ENCODE measurements around the gene GPR89A. TPM values are rescaled to one million over a fixed set of nuclear protein-coding genes. Genes with fewer than 3 reads are reported as not detected.
A peak's percentile ranks its signal among the peaks of the same experiment; 100 is the strongest.
"Not testable (repeated sequence)": the region's sequence is repeated elsewhere in the genome, so short reads cannot be mapped to it uniquely, and the experiment has no call there.

The GPR89A gene
- polyA plus RNA-seq, 4 donors, result 31.9 to 45.8 (median 43.1) TPM

DNA sequence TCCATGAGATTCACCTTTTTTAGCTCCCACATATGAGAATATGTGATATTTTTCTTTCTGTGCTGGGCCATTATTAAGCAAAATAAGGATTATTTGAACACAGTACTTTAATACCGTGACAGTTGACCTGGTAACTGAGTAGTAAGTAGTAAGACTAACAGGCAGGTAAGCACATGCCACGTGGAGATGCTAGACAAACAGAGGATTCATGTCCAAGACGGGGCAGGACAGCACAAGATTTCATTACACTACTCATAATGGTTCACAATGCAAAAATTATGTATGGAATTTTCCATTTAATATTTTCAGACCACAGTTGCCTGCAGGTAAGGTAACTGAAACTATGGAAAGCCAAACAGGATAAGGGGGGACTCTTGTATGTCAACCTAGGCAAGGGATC is 77.1 kb downstream of the GPR89A start:
- not testable (repeated sequence) for DNase-seq (ENCODE audit: low read depth in 4 of 4, low spot score in 2 of 4)

GRCh38 chr1:145686078-145686477 is 78.3 kb downstream of the GPR89A start:
- not testable (repeated sequence) for DNase-seq (ENCODE audit: low read depth in 4 of 4, low spot score in 2 of 4)

DNA sequence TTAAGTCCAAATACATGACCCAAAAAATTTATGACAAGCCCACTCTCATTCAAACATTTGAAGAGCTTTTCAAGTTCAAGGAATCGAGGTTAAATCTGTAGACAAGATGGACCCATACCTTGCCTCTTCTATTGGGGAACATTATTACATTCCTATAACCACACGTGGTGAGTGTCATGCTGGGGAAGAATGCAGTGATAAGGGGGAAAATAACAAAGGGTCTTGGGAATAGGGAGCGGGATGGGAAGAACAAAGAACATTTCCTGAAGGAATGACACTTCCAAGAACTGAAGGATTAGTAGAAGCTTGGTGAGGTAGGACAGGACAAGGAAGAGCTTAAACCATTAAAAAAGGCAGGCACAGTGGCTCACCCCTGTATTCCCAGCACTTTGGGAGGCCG is 80.5 kb downstream of the GPR89A start:
- DNase-seq (ENCODE audit: low read depth in 4 of 4, low spot score in 2 of 4), result no peak

GRCh38 chr1:145688924-145689323 is 81.1 kb downstream of the GPR89A start:
- DNase-seq (ENCODE audit: low read depth in 4 of 4, low spot score in 2 of 4), result no peak

DNA sequence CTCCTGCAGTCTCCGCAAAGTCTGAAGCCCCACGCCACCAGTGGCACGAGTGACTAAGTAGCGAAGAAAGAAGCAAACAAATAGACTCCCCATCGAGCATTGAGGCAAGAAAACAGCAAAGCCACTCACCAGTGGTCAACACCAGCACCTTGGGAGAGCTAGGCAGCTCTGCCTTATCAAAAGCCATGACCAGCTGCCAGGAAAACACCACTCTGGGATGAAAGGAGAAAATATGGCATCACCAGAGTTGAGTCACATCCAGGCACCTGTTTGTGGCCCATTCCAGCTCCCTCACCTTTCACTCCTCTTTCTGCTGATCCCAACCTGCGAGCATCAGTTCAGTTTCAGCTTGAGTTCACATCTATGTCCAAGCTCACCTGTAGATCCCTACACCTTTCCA is 82.1 kb downstream of the GPR89A start:
- DNase-seq (ENCODE audit: low read depth in 4 of 4, low spot score in 2 of 4), result no peak

DNA sequence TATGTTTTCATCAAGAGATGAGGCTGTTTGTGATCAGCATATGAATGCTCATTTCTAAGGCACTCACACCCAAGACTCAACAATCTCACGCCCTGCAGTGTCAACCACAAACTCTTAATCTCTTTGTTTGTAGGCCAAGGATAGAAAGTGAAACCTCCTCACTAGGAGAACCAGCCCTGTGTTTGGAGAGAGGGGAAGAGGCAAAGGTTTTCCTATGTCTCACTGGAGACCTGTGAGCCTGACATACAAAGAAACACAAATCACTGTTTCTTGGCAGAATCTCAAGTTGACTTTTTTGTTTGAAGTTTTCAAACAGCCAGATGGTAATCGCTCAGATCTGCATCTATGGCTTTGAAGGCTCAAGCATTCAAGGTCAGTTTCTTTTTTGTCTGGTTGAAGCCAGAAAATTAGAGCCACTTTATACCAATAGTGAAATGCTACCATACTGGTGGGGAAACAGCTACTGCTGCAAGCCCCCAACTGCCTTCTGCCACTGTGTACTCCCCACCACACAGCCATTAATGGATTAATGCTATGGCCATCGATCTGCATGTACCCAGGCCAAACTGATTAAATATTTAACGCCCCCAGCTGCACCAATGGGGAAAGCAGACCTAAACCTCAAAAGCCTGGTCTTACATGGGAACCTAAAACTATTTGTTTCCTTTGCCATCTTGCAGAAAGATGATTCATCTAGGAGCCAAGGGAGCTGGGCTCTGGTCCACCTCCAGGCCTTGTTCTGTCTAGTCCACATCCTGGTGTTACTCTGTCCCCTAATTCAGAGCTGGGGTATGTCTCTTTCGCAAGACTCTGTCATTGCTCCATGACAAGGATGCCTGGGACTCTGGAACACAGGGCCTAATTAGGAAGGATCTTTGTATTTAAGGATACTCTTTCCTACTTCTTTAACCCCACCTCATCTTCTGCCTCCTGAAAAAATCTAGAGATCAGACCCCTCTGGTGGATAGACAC is 83.1 kb downstream of the GPR89A start:
- DNase-seq (ENCODE audit: low read depth in 4 of 4, low spot score in 2 of 4), result no peak

GRCh38 chr1:145692785-145693443 is 85.1 kb downstream of the GPR89A start:
- no peak for DNase-seq (ENCODE audit: low read depth in 4 of 4, low spot score in 2 of 4)

DNA sequence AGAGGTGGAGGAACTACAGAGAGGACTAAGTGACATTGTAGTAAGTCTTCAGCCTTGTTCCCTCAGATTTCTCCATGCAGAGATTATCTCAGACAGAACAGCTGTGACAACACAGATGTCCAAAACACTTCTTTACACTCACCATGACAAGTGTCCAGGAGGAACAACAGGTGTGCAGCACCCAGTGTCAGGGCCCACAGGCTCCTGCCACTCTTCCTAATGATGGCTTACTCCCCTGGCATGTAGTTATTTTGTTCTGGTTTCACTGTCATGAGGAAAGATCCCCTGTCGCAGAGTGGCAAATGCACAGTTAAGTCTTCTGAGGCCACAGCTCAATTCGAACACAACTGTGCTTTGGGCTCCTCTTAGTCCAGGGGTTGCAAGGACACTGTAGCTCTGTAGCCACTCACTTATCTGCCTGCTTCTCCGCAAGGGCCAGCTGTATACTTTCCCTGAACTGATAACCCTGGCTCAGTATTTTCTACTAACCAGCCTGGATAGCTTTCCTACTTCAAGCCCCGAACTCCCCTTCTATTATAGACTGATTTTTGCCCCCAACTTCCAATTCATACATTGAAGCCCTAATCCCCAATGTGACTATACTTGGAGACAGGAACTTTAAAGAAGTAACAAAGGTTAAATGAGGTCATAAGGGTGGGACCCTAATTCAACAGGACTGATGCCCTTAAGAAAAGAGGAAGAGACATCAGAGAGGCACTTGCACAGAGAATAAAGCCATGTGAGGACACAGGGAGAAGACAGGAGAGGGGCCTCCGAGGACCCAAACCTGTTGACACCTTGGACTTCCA is 88.2 kb downstream of the GPR89A start:
- DNase-seq (ENCODE audit: low read depth in 4 of 4, low spot score in 2 of 4), result no peak

DNA sequence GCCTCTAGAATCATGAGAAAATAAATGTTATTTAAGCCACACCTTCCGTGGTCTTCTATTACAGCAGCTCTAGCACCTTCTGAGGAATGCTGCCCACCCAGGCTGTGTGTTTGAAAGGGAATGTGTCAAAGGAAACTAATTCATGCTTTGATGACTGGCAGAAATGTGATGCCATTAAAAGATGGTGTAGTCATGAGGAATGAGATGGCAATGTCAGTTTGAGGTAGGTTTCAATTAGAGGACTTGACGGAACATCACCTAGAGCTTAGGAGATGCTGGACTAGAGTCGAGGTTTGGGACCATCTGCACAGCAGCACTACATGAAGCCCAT is 88.8 kb downstream of the GPR89A start:
- no peak for DNase-seq (ENCODE audit: low read depth in 4 of 4, low spot score in 2 of 4)

- no peak for DNase-seq (ENCODE audit: low read depth in 4 of 4, low spot score in 2 of 4)
Measured at GRCh38 chr1:145701306-145701862, 93.6 kb downstream of the GPR89A start.

GRCh38 chr1:145702052-145702451 is 94.3 kb downstream of the GPR89A start:
- DNase-seq (ENCODE audit: low read depth in 4 of 4, low spot score in 2 of 4), result no peak

- no peak for DNase-seq (ENCODE audit: low read depth in 4 of 4, low spot score in 2 of 4)
Measured at GRCh38 chr1:145702826-145703225, 95.0 kb downstream of the GPR89A start.

- no peak for DNase-seq (ENCODE audit: low read depth in 4 of 4, low spot score in 2 of 4)
Measured at GRCh38 chr1:145705622-145706021, 97.8 kb downstream of the GPR89A start.

- no peak for DNase-seq (ENCODE audit: low read depth in 4 of 4, low spot score in 2 of 4)
Measured at GRCh38 chr1:145706086-145706664, 98.4 kb downstream of the GPR89A start.

- no peak for DNase-seq (ENCODE audit: low read depth in 4 of 4, low spot score in 2 of 4)
Measured at GRCh38 chr1:145707183-145707867, 99.5 kb downstream of the GPR89A start, which contains the start of gene PDZK1. Gene PDZK1 (minus strand): TSS chr1:145707368. CDS start chr1:145688021, 19,347 bp downstream.

- no peak for DNase-seq (ENCODE audit: low read depth in 4 of 4, low spot score in 2 of 4)
Measured at GRCh38 chr1:145708063-145708462, 100.3 kb downstream of the GPR89A start.

- no peak for DNase-seq (ENCODE audit: low read depth in 4 of 4, low spot score in 2 of 4)
Measured at GRCh38 chr1:145710291-145711027, 102.7 kb downstream of the GPR89A start.

DNA sequence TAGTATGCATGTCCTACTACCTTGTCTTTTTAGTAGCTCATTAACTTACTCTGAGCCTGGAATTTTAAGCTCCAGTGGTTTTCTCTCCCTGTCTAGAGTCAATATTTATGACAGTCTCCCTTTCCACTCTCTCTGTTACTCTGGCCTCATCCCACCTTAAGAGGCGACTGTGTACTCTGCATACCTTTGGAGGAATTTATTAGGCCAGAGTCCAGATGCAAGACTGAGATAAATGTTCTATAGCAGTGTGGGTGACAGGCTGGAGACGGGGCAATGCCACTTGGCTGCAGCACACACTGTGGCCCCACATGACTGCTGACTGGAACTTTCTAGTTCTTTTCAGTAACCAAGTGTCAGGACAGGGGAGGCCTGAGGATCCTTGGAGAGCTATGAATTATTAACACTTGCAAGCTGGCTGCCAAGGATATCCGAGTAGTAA is 103.4 kb downstream of the GPR89A start:
- DNase-seq (ENCODE audit: low read depth in 4 of 4, low spot score in 2 of 4), result peak; percentile 37 to 68 (median 62)

- DNase-seq (ENCODE audit: low read depth in 4 of 4, low spot score in 2 of 4), result no peak
Measured at GRCh38 chr1:145714524-145715111, 106.8 kb downstream of the GPR89A start.

Measured in left renal cortex interstitium (tissue), 4 donors.